HG02571 (cell line): ENCODE results near the gene PHETA2.
"Not testable (repeated sequence)": the region's sequence is repeated elsewhere in the genome, so short reads cannot be mapped to it uniquely, and the experiment has no call there.

Source experiments
- ATAC-seq: cut with Tn5 transposase; IDR thresholded peaks from one replicate; pipeline ENCODE4 v1.9.1; 2021; ENCODE audit warnings: mild to moderate bottlenecking, moderate library complexity; ENCODE audit not compliant: unreplicated experiment

PHETA2 gene

GRCh38 chr22:42101199-42101598, 27.2 kb downstream of the PHETA2 start:
- no peak for ATAC-seq

- ATAC-seq, result not testable (repeated sequence)
Measured at GRCh38 chr22:42104332-42104860, 30.3 kb downstream of the PHETA2 start.

- ATAC-seq, result no peak
Measured at GRCh38 chr22:42108848-42109247, 34.8 kb downstream of the PHETA2 start.

- no peak for ATAC-seq
Measured at GRCh38 chr22:42111798-42112197, 37.8 kb downstream of the PHETA2 start.

GRCh38 chr22:42112793-42113192, 38.7 kb downstream of the PHETA2 start:
- not testable (repeated sequence) for ATAC-seq

GRCh38 chr22:42114721-42115120, 40.7 kb downstream of the PHETA2 start:
- ATAC-seq, result no peak

- not testable (repeated sequence) for ATAC-seq
Measured at GRCh38 chr22:42115420-42115830, 41.4 kb downstream of the PHETA2 start.

GRCh38 chr22:42116848-42117424, 42.9 kb downstream of the PHETA2 start:
- no peak for ATAC-seq

- not testable (repeated sequence) for ATAC-seq
Measured at GRCh38 chr22:42120231-42121021, 46.4 kb downstream of the PHETA2 start.

GRCh38 chr22:42123529-42123928, 49.5 kb downstream of the PHETA2 start:
- not testable (repeated sequence) for ATAC-seq

GRCh38 chr22:42127606-42128005, 53.6 kb downstream of the PHETA2 start:
- ATAC-seq, result no peak

- ATAC-seq, result not testable (repeated sequence)
Measured at GRCh38 chr22:42128007-42128406, 54.0 kb downstream of the PHETA2 start.
